Stomach (tissue), 9 donors: ENCODE data around the gene EEF2K. TPM values are rescaled to one million over a fixed set of nuclear protein-coding genes. Genes with fewer than 3 reads are reported as not detected.

Experiments used
- DNase-seq, 2 donors: peaks; one replicate each; pipeline versions ENCODE4 v3.0.0 to v3.0.0-alpha.2; 2013 to 2019
- H3K27ac ChIP-seq, 5 donors: fragments of 200-600 bp in 4 of 5; sonication (generic) in 4 of 5; one replicate each; pipeline ENCODE4 v1.5.1; 2013 to 2019; ENCODE audit warnings: mild to moderate bottlenecking in 1 of 5, moderate library complexity in 1 of 5
- H3K27me3 ChIP-seq, 3 donors: fragments of 200-600 bp; sonication (generic); one replicate each; pipeline ENCODE4 v1.5.1; 2017 to 2019; ENCODE audit warnings: mixed run types in 1 of 3
- H3K36me3 ChIP-seq, 4 donors: fragments of 200-600 bp; sonication (generic); 1 replicate in 3 of 4; 2 replicates in 1 of 4; pipeline ENCODE4 v1.5.1; 2016 to 2019
- H3K4me1 ChIP-seq, 4 donors: fragments of 200-600 bp; sonication (generic); one replicate each; pipeline ENCODE4 v1.5.1; 2016 to 2019
- H3K4me3 ChIP-seq, 4 donors: fragments of 200-600 bp; sonication (generic) in 3 of 4; one replicate each; pipeline ENCODE4 v1.5.1; 2016 to 2019; ENCODE audit warnings: mild to moderate bottlenecking in 1 of 4
- H3K9me3 ChIP-seq, 4 donors: fragments of 200-600 bp; sonication (generic); one replicate each; pipeline ENCODE4 v1.5.1; 2016 to 2019
- CTCF ChIP-seq, 7 experiments: fragments of 450-650 bp in 4 of 7; fragments of 200-600 bp in 3 of 7; sonication (generic) in 3 of 7; IDR thresholded peaks; one replicate each; pipeline ENCODE4 v1.5.1; 2016 to 2019; ENCODE audit warnings: antibody characterized with exemption in 7 of 7, control low read depth in 2 of 7, mild to moderate bottlenecking in 1 of 7
- EP300 ChIP-seq: sonication (generic); formaldehyde crosslinking; IDR thresholded peaks from one replicate; pipeline ENCODE4 v1.6.1; 2017; ENCODE audit warnings: antibody characterized with exemption
- POLR2A ChIP-seq, 4 donors: fragments of 450-650 bp; IDR thresholded peaks; one replicate each; pipeline ENCODE4 v1.6.1; 2016; ENCODE audit warnings: antibody characterized with exemption in 4 of 4, control low read depth in 2 of 4, mild to moderate bottlenecking in 1 of 4, moderate library complexity in 1 of 4
- POLR2AphosphoS5 ChIP-seq, 3 donors: sonication (generic); formaldehyde crosslinking; IDR thresholded peaks; one replicate each; pipeline ENCODE4 v1.6.1; 2016; ENCODE audit warnings: antibody characterized with exemption in 3 of 3
- WGBS, 5 donors: extraction: QIAGEN DNeasy Blood & Tissue Kit in 3 of 5; methylation state at CpG; one replicate each; pipeline versions ENCODE4 v1.1.5 to v1.1.7; 2013 to 2018; 5-methylcytosine and 5-hydroxymethylcytosine counted together
- intact Hi-C: fragments of 100-400 bp; cut with DNase I; formaldehyde crosslinking; loops from one replicate; pipeline ENCODE4 v1.15.1; 2023; ENCODE audit warnings: low total_unique reads
- polyA plus RNA-seq, 3 donors: library from polyadenylated mRNA; stranded (reverse); fragments of 200-250 nt; gene quantifications; one replicate each; pipeline ENCODE4 v1.2.3, GENCODE V29; 2013
- total RNA-seq, 5 donors: library from RNA; depleted of rRNA; stranded (reverse); fragments of >200 nt; gene quantifications; one replicate each; pipeline versions ENCODE4 v1.1.0 to v1.2.3, GENCODE V29; 2014 to 2016
- donor health status: healthy with polysubstance abuse.
- donor health status: Bipolar disorder and iron deficiency.
- donor health status: healthy.

EEF2K gene
- total and polyA plus RNA-seq, 8 donors: 3.4 to 170 (median 27.1) TPM

GRCh38 chr16:22240023-22240710, 34.1 kb downstream of the EEF2K start:
- intact Hi-C loops: no loop called here
- H3K4me3 ChIP-seq: no peak overlapping the region
- H3K27me3 ChIP-seq: no peaks in the 10 kb centered on the region
- TF ChIP-seq POLR2AphosphoS5 (IDR thresholded peaks at IDR 0.05) (peak in 1 of 3 donors; percentile 44), EP300 (no peak)
- WGBS, 5 donors: 43 to 65% (median 55%) methylated on average over 3 of the region's 3 CpGs
- DNase-seq: peak in 1 of 2 donors; percentile 45
- peaks cover 0 to 46% (median 24%) of the 10 kb centered on the region in 4 donors for H3K4me1 ChIP-seq
- peak overlapping the region in 4 of 5 donors; percentile 33 to 72 (median 72) for H3K27ac ChIP-seq
- peaks cover 0 to 34% (median 20%) of the 10 kb centered on the region in 4 donors for H3K36me3 ChIP-seq
- H3K9me3 ChIP-seq: no peaks in the 10 kb centered on the region

GRCh38 chr16:22250522-22250921, 44.4 kb downstream of the EEF2K start:
- Histone ChIP-seq H3K9me3 (peaks cover 0 to 7% (median 4%) of the 10 kb centered on the region in 4 donors), H3K4me1 (no peaks in the 10 kb centered on the region), H3K36me3 (peaks cover 60 to 99% (median 98%) of the 10 kb centered on the region in 4 donors), H3K4me3 (no peak overlapping the region), H3K27ac (no peak overlapping the region), H3K27me3 (no peaks in the 10 kb centered on the region)
- 93 to 99% (median 97%) methylated on average over 4 to 6 of the region's 6 CpGs for WGBS, 5 donors
- TF ChIP-seq EP300: no peak
- no peak for TF ChIP-seq CTCF (IDR thresholded peaks at IDR 0.05)
- TF ChIP-seq POLR2AphosphoS5 (IDR thresholded peaks at IDR 0.05): no peak
- TF ChIP-seq POLR2A (IDR thresholded peaks at IDR 0.05): no peak
- no peak for DNase-seq
- intact Hi-C loops: no loop called here

GRCh38 chr16:22252317-22252716, 46.2 kb downstream of the EEF2K start:
- H3K9me3 ChIP-seq: peaks cover 0 to 8% (median 4%) of the 10 kb centered on the region in 4 donors
- no peak overlapping the region for H3K4me3 ChIP-seq
- DNase-seq: no peak
- no peaks in the 10 kb centered on the region for H3K4me1 ChIP-seq
- H3K36me3 ChIP-seq: peaks cover 68 to 100% (median 99%) of the 10 kb centered on the region in 4 donors
- no peak for TF ChIP-seq POLR2A (IDR thresholded peaks at IDR 0.05)
- TF ChIP-seq CTCF (IDR thresholded peaks at IDR 0.05): no peak
- no peak for TF ChIP-seq EP300
- no peak for TF ChIP-seq POLR2AphosphoS5 (IDR thresholded peaks at IDR 0.05)
- H3K27ac ChIP-seq: no peak overlapping the region
- no peaks in the 10 kb centered on the region for H3K27me3 ChIP-seq
- WGBS, 5 donors: 77 to 98% (median 84%) methylated on average over 5 of the region's 5 CpGs
- intact Hi-C loops: no loop called here

- no peak for DNase-seq
- Histone ChIP-seq H3K4me1 (no peaks in the 10 kb centered on the region), H3K9me3 (peaks cover 0 to 8% (median 4%) of the 10 kb centered on the region in 4 donors), H3K27me3 (no peaks in the 10 kb centered on the region), H3K27ac (no peak overlapping the region), H3K36me3 (peaks cover 77 to 100% (median 99%) of the 10 kb centered on the region in 4 donors), H3K4me3 (no peak overlapping the region)
- TF ChIP-seq CTCF (IDR thresholded peaks at IDR 0.05) (no peak), POLR2A (IDR thresholded peaks at IDR 0.05) (no peak), POLR2AphosphoS5 (IDR thresholded peaks at IDR 0.05) (no peak), EP300 (no peak)
- intact Hi-C loops: no loop called here
- WGBS, 5 donors: 87 to 94% (median 89%) methylated on average over 5 of the region's 5 CpGs
Measured at GRCh38 chr16:22253272-22253671, 47.2 kb downstream of the EEF2K start.

GRCh38 chr16:22255335-22255734, 49.3 kb downstream of the EEF2K start:
- peaks cover 78 to 100% (median 99%) of the 10 kb centered on the region in 4 donors for H3K36me3 ChIP-seq
- TF ChIP-seq POLR2A (IDR thresholded peaks at IDR 0.05): no peak
- TF ChIP-seq CTCF (IDR thresholded peaks at IDR 0.05): no peak
- no peak for TF ChIP-seq EP300
- no peak for TF ChIP-seq POLR2AphosphoS5 (IDR thresholded peaks at IDR 0.05)
- no peak overlapping the region for H3K4me3 ChIP-seq
- no peaks in the 10 kb centered on the region for H3K27me3 ChIP-seq
- 96 to 100% (median 100%) methylated on average over 1 of the region's 1 CpG for WGBS, 5 donors
- no peak overlapping the region for H3K27ac ChIP-seq
- peaks cover 0 to 8% (median 4%) of the 10 kb centered on the region in 4 donors for H3K9me3 ChIP-seq
- DNase-seq: no peak
- intact Hi-C loops: no loop called here
- H3K4me1 ChIP-seq: no peaks in the 10 kb centered on the region
